AG09319 (cell line): Measurements from ENCODE around the gene HID1.
"Not testable (repeated sequence)": the region's sequence is repeated elsewhere in the genome, so short reads cannot be mapped to it uniquely, and the experiment has no call there.

Experiments
- DNase-seq: peaks from one replicate; pipeline ENCODE4 v3.0.0-alpha.2; 2010; ENCODE audit warnings: low read depth; ENCODE audit errors: extremely low read depth
- TF ChIP-seq, protein P1 (sequence below): IDR thresholded peaks from 2 replicates; pipeline ENCODE4 v1.5.1; 2011; ENCODE audit warnings: low read depth, mild to moderate bottlenecking, inconsistent platforms, low read length, moderate library complexity

HID1 gene

DNA sequence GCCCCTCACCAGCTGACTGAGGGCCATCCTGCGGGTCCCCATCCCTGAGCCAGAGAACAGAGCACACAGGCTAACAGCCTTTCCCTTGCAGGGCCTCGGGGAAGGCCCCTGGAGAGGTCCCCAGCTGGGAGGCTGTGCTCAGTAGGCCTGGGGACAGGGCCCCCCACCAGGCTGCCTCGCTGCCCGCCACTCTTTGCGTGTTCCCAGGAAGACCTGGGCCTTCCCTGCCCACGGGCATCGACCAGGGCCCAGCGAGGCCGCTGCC lies 785 bp downstream of the HID1 start:
- TF ChIP-seq, protein P1, sequence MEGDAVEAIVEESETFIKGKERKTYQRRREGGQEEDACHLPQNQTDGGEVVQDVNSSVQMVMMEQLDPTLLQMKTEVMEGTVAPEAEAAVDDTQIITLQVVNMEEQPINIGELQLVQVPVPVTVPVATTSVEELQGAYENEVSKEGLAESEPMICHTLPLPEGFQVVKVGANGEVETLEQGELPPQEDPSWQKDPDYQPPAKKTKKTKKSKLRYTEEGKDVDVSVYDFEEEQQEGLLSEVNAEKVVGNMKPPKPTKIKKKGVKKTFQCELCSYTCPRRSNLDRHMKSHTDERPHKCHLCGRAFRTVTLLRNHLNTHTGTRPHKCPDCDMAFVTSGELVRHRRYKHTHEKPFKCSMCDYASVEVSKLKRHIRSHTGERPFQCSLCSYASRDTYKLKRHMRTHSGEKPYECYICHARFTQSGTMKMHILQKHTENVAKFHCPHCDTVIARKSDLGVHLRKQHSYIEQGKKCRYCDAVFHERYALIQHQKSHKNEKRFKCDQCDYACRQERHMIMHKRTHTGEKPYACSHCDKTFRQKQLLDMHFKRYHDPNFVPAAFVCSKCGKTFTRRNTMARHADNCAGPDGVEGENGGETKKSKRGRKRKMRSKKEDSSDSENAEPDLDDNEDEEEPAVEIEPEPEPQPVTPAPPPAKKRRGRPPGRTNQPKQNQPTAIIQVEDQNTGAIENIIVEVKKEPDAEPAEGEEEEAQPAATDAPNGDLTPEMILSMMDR, result no peak

GRCh38 chr17:74971069-74971841 lies 1.3 kb downstream of the HID1 start:
- DNase-seq, result no peak
- TF ChIP-seq, protein P1, result no peak

More for the DNA sequence above, 785 bp downstream of the HID1 start:
- DNase-seq, result no peak

GRCh38 chr17:74970395-74970794 lies 2.2 kb downstream of the HID1 start:
- TF ChIP-seq, protein P1, result no peak
- DNase-seq, result no peak

- not testable (repeated sequence) for DNase-seq
Measured at GRCh38 chr17:74969501-74969900, 3.1 kb downstream of the HID1 start.

GRCh38 chr17:74968361-74968780 lies 4.2 kb downstream of the HID1 start:
- no peak for DNase-seq

GRCh38 chr17:74964988-74965622 lies 7.5 kb downstream of the HID1 start:
- no peak for DNase-seq
- TF ChIP-seq, protein P1, result no peak

More at GRCh38 chr17:74968361-74968780, 4.2 kb downstream of the HID1 start:
- TF ChIP-seq, protein P1, result no peak

GRCh38 chr17:74964246-74964761 lies 8.3 kb downstream of the HID1 start:
- no peak for DNase-seq
- TF ChIP-seq, protein P1, result no peak
